Common myeloid progenitor, CD34-positive (primary cell): ENCODE data around the gene ZFC3H1.
A peak's percentile ranks its signal among the peaks of the same experiment; 100 is the strongest.

Experiments used
- CTCF ChIA-PET: fragments of 350-600 bp; sonication (Branson Sonifier 250); formaldehyde crosslinking; loops from one replicate; lab custom pipeline; 2021; ENCODE audit warnings: antibody characterized with exemption; lab: Charles Lee
- POLR2A ChIA-PET: fragments of 350-600 bp; sonication (Branson Sonifier 250); formaldehyde crosslinking; loops from one replicate; lab custom pipeline; 2021; ENCODE audit warnings: antibody characterized with exemption; lab: Charles Lee
- DNase-seq, 3 donors: peaks; one replicate each; pipeline versions ENCODE4 v3.0.0 to v3.0.0-alpha.2; 2013
- H3K27ac ChIP-seq, 2 experiments: 1 replicate in 1 of 2; 2 replicates in 1 of 2; pipeline ENCODE4 v1.7.0; 2013; ENCODE audit warnings: inconsistent platforms in 2 of 2, low read length in 2 of 2, mild to moderate bottlenecking in 2 of 2, low read depth in 1 of 2, moderate library complexity in 1 of 2; ENCODE audit not compliant: severe bottlenecking in 2 of 2, insufficient read depth in 1 of 2, poor library complexity in 1 of 2
- H3K27me3 ChIP-seq, 5 experiments: replicated peaks in 2 of 5; 1 replicate in 3 of 5; 2 replicates in 2 of 5; pipeline versions ENCODE4 v1.6.1 to v1.7.0; 2013; ENCODE audit warnings: low read length in 4 of 5, mild to moderate bottlenecking in 2 of 5, moderate library complexity in 2 of 5, inconsistent platforms in 1 of 5; ENCODE audit not compliant: insufficient read depth in 5 of 5, control insufficient read depth in 4 of 5
- H3K36me3 ChIP-seq, 4 experiments: 1 replicate in 2 of 4; 2 replicates in 2 of 4; pipeline versions ENCODE4 v1.6.1 to v1.7.0; 2013; ENCODE audit warnings: low read length in 3 of 4, control low read depth in 1 of 4, mild to moderate bottlenecking in 1 of 4; ENCODE audit not compliant: control insufficient read depth in 4 of 4, insufficient read depth in 4 of 4
- H3K4me1 ChIP-seq, 4 experiments: 1 replicate in 3 of 4; 2 replicates in 1 of 4; pipeline versions ENCODE4 v1.6.1 to v1.7.1; 2013; ENCODE audit warnings: low read length in 3 of 4, mild to moderate bottlenecking in 3 of 4, control low read depth in 1 of 4, inconsistent platforms in 1 of 4, moderate library complexity in 1 of 4; ENCODE audit not compliant: control insufficient read depth in 4 of 4, insufficient read depth in 4 of 4; ENCODE audit errors: control extremely low read depth in 1 of 4
- H3K4me3 ChIP-seq, 7 experiments: 1 replicate in 4 of 7; 2 replicates in 3 of 7; pipeline versions ENCODE4 v1.5.1 to v1.7.0; 2013; ENCODE audit warnings: mild to moderate bottlenecking in 7 of 7, low read length in 6 of 7, moderate library complexity in 6 of 7, inconsistent platforms in 2 of 7, low read depth in 2 of 7, control low read depth in 1 of 7; ENCODE audit not compliant: insufficient read depth in 4 of 7, control insufficient read depth in 1 of 7; ENCODE audit errors: extremely low read depth in 1 of 7
- H3K9me3 ChIP-seq, 5 experiments: 1 replicate in 4 of 5; 2 replicates in 1 of 5; pipeline versions ENCODE4 v1.6.1 to v1.7.1; 2013; ENCODE audit warnings: low read length in 4 of 5, mild to moderate bottlenecking in 2 of 5, inconsistent platforms in 1 of 5, low read depth in 1 of 5, moderate library complexity in 1 of 5; ENCODE audit not compliant: control insufficient read depth in 4 of 5, insufficient read depth in 2 of 5; ENCODE audit errors: control extremely low read depth in 1 of 5
- WGBS: methylation state at CpG from one replicate; pipeline ENCODE4 v1.1.5; 2013; ENCODE audit not compliant: insufficient coverage; 5-methylcytosine and 5-hydroxymethylcytosine counted together

ZFC3H1 gene

GRCh38 chr12:71626098-71626497 is 37.5 kb downstream of the ZFC3H1 start:
- no peaks in the 10 kb centered on the region for H3K27me3 ChIP-seq
- peak overlapping the region in 1 of 7 experiments; percentile 19 for H3K4me3 ChIP-seq
- POLR2A ChIA-PET = interaction anchor here (1.1 kb wide), 1 partner anchor 37 kb away, joined by 4 read pairs; the partner anchor contains the start of gene ZFC3H1
- CTCF ChIA-PET = interaction anchor here (1.9 to 2.1 kb wide), 2 partner anchors 38 to 121 kb away, joined by 6 to 7 read pairs; partner anchors contain the start of genes THAP2 and ZFC3H1
- peaks cover 17 to 73% (median 51%) of the 10 kb centered on the region in 4 experiments for H3K36me3 ChIP-seq
- peaks cover 0 to 17% (median 8%) of the 10 kb centered on the region in 4 experiments for H3K4me1 ChIP-seq
- no peaks in the 10 kb centered on the region for H3K9me3 ChIP-seq
- DNase-seq = peak; percentile 77 to 94 (median 90)
- WGBS = 0% methylated on average over 3 of the region's 5 CpGs
- H3K27ac ChIP-seq = peak overlapping the region in 1 of 2 experiments; percentile 26

DNA sequence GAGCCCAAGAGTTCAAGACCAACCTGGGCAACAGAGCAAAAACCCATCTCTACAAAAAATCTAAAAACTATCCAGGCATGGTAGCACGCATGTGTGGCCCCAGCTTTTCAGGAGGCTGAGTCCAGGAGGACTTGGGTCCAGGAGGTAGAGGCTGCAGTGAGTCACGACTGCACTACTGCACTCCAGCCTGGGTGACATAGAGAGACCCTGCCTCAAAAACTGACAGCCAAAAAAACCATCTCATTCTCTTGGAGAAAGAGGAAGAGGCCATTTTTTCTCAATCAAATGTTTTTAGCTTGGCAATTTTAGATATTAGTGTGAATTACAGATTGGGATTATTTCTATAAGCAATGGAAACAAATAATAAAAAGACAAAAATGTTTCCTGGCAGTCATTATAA is 38.2 kb downstream of the ZFC3H1 start:
- Histone ChIP-seq H3K27ac (no peak overlapping the region), H3K36me3 (peaks cover 13 to 77% (median 54%) of the 10 kb centered on the region in 4 experiments), H3K27me3 (no peaks in the 10 kb centered on the region), H3K9me3 (no peaks in the 10 kb centered on the region), H3K4me3 (no peak overlapping the region), H3K4me1 (peaks cover 0 to 17% (median 8%) of the 10 kb centered on the region in 4 experiments)
- WGBS = no CpG with 5 or more reads among the region's 2 CpGs
- ChIA-PET CTCF (no interaction called here), POLR2A (interaction anchor here (1.1 kb wide), 1 partner anchor 38 kb away, joined by 4 read pairs; the partner anchor contains the start of gene ZFC3H1)
- peak in 2 of 3 donors; percentile 52 to 65 for DNase-seq

- ChIA-PET POLR2A (interaction anchor here (0.7 kb wide), 1 partner anchor 28 kb away, joined by 3 read pairs; no protein-coding TSS in a partner anchor), CTCF (interaction anchor here (0.6 to 1.0 kb wide), 3 partner anchors 125 to 1701 kb away, joined by 3 to 5 read pairs (median 3); no protein-coding TSS in a partner anchor)
- Histone ChIP-seq H3K9me3 (no peaks in the 10 kb centered on the region), H3K27me3 (no peaks in the 10 kb centered on the region), H3K36me3 (peaks cover 25 to 79% (median 55%) of the 10 kb centered on the region in 4 experiments), H3K4me3 (no peak overlapping the region), H3K4me1 (peaks cover 0 to 16% (median 8%) of the 10 kb centered on the region in 4 experiments), H3K27ac (no peak overlapping the region)
- DNase-seq = no peak
- WGBS = 100% methylated on average over 1 of the region's 1 CpG
Observed at GRCh38 chr12:71621938-71622337, 41.7 kb downstream of the ZFC3H1 start.

DNA sequence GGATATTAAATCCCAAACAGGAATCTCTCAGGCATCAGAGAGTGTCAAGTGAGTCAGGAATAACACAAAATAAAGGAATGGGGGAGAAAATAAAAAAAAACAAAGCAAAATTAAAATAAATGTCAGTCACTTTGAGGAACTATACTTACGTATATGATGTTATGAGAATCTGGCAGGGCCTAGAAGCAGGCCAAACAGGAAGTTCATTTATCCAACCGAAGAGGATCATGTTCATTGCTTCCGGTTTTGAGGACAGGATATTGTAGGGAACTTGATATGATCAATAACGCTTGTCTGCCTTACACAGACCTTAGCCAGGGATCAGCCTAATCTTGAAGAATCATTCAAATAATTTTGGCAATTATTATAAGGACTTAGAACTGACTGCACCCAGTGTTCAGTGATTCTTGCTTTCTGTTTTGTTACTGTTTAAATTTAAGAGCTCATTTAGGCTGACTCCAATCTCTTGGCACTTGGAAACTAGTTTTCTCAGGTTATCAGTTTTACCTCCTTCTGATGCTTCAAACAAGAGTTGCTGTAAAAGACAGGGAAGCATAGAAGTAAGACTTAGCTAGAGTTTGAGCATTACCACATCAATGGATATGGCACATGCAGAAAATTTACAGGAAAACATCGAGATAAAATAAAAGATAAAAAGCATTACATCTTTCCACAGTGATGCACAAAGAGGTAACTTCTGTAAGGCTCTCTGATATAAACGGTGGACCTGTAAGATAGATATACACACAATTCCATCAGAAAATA is 53.4 kb downstream of the ZFC3H1 start:
- Histone ChIP-seq H3K4me3 (peak overlapping the region in 1 of 7 experiments; percentile 39), H3K27ac (peak overlapping the region; percentile 11 to 56), H3K4me1 (peaks cover 3 to 10% (median 6%) of the 10 kb centered on the region in 4 experiments), H3K36me3 (peaks cover 11 to 85% (median 45%) of the 10 kb centered on the region in 4 experiments), H3K27me3 (no peaks in the 10 kb centered on the region), H3K9me3 (no peaks in the 10 kb centered on the region)
- 0% methylated on average over 2 of the region's 6 CpGs for WGBS
- ChIA-PET POLR2A (no interaction called here), CTCF (no interaction called here)
- DNase-seq = peak; percentile 48 to 77 (median 65)

DNA sequence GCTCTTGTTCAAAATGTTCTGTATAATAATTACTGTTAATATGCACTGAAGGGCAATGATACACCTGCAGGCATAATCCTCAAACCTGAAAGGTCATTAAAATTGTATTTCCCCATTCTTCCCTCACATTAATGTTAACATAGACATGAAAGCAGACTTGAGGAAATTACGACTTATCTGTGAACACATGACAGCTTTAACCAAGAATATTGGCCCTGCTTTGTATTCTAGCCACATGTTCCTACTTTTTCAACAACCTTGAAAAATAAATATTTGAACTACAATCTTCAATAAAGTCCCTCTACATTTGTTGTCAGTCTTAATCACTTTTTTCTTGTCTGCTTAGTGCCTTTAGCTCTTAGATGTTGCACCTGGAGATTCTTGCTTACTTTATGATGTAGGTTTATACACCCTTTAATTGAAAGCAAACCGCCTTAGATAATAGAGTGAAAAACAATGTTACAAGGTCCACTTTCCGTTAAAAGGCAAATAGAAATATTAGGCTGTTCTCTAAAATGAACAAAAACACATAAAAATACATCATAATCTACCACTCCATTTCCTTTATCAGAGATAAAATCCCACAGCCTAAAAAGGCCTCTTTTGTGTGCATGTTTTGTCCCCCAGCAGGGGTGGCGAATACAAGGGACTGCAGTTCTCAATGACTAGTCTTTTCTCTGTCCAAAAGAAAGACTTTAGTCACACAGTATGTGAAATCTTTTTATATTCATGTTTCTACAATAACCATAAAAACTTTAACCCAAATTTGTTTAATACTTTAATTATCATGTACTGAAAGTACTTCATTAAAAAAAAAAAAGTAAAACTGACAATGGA is 55.9 kb downstream of the ZFC3H1 start:
- ChIA-PET POLR2A (no interaction called here), CTCF (interaction anchor here (0.8 to 1.2 kb wide), 2 partner anchors 10 to 12 kb away, joined by 3 read pairs; no protein-coding TSS in a partner anchor)
- Histone ChIP-seq H3K4me1 (peaks cover 3 to 10% (median 6%) of the 10 kb centered on the region in 4 experiments), H3K4me3 (no peak overlapping the region), H3K27ac (no peak overlapping the region), H3K9me3 (no peaks in the 10 kb centered on the region), H3K36me3 (peaks cover 8 to 64% (median 29%) of the 10 kb centered on the region in 4 experiments), H3K27me3 (no peaks in the 10 kb centered on the region)
- DNase-seq = no peak
- 92% methylated on average over 2 of the region's 4 CpGs for WGBS

- ChIA-PET CTCF (interaction anchor here (1.2 kb wide), 1 partner anchor 25 kb away, joined by 3 read pairs; no protein-coding TSS in a partner anchor), POLR2A (no interaction called here)
- H3K27ac ChIP-seq = no peak overlapping the region
- no peak for DNase-seq
- H3K4me3 ChIP-seq = no peak overlapping the region
- H3K4me1 ChIP-seq = peaks cover 0 to 4% (median 1%) of the 10 kb centered on the region in 4 experiments
- WGBS = 100% methylated on average over 2 of the region's 3 CpGs
- no peaks in the 10 kb centered on the region for H3K27me3 ChIP-seq
- H3K9me3 ChIP-seq = no peaks in the 10 kb centered on the region
- H3K36me3 ChIP-seq = peaks cover 8 to 41% (median 18%) of the 10 kb centered on the region in 4 experiments
Observed at GRCh38 chr12:71605039-71605438, 58.6 kb downstream of the ZFC3H1 start.
